ENCODE measurements around the gene XXYLT1.

DNA sequence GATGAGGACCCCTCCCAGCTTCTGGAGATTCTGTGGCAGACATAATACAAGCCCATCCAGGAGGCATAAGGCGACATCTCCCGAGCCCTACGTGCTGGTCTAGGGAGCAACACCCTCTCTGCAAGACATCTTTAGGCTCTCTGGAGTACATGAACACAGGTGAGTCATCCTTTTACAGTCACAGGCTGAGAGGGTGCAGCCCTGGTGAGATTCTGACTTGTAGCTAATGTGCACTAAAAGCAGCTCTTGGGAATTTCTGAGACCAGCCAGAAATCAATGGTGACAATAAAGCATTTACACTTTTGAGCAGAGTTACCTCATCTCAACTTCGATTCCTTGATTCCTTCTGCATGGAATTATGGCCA is 131.1 kb downstream of the XXYLT1 start:
- TF ChIP-seq POLR2AphosphoS5 (IDR thresholded peaks at IDR 0.05; ENCODE audit: low read depth, low read length) (no peak), POLR2A (IDR thresholded peaks at IDR 0.05; ENCODE audit: low read depth, low read length) (no peak), TAF1 (IDR thresholded peaks at IDR 0.05; ENCODE audit: borderline replicate concordance, low read depth, low read length) (no peak)
